GM23248 (cell line): Measurements from ENCODE around the gene FOXD1.

Experiments
- EZH2 ChIP-seq: fragments of 200-600 bp; sonication (generic); IDR thresholded peaks from 2 replicates; pipeline ENCODE4 v1.6.1; 2018; ENCODE audit warnings: antibody characterized with exemption, mild to moderate bottlenecking; ENCODE audit not compliant: insufficient read depth, poor library complexity, severe bottlenecking
- EZH2phosphoT487 ChIP-seq: fragments of 200-600 bp; sonication (generic); IDR thresholded peaks from 2 replicates; pipeline ENCODE4 v1.6.1; 2018; ENCODE audit warnings: antibody characterized with exemption, moderate library complexity, mild to moderate bottlenecking, low read depth; ENCODE audit not compliant: insufficient read depth

DNA sequence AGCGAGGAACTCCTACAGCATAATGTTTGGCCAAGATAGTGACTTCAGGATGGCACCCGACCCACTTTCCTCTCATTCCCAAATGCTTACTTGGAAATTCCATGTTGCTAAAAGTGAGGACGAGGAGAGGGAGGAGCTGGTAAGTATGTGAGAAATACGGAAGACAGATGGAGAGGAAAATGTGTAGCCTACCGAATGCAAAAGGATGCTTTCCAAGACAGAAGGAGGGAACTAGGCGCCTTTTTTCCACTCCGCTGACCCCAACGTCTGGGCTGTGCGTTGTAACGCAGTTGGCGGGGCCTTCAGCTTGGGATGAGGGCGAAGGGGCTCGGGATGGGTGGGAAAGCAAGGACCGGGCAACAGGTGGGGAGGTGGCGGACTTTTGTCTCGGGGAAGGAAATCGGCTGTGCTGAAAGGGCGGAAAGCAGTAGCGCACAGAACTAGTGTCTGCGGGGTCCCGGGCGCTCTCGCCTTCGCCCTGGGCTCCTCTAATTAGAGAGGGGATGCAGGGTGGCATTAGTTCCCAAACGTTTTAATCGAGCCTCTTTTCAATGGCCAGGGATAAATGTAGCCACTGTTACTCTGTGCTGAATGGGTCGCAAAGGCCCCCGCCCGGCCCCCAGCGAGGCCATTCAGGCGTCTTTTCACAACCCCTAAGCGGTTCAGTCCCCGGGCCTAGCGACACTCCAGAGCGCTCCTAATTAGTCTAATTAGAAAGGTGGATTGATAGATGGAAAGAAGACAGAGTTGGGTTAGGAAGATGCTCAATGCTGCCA is 12.6 kb downstream of the FOXD1 start:
- TF ChIP-seq EZH2: no peak
- TF ChIP-seq EZH2phosphoT487: no peak
